Natural killer cell (primary cell): ENCODE results near the gene RAPGEF4. TPM values are rescaled to one million over a fixed set of nuclear protein-coding genes. Genes with fewer than 3 reads are reported as not detected.

Experiments
- ATAC-seq, 3 donors: fragments of 150-1000 bp in 2 of 3; fragments of 200-7000 bp in 1 of 3; cut with Tn5 transposase; 1 replicate in 1 of 3; 2 replicates in 2 of 3; pipeline ENCODE4 v1.10.0; 2021; ENCODE audit warnings: mild to moderate bottlenecking in 2 of 3, moderate library complexity in 2 of 3
- DNase-seq, 2 donors: peaks; one replicate each; pipeline versions ENCODE4 v3.0.0 to v3.0.0-alpha.2; 2013 to 2021; ENCODE audit warnings: mixed read lengths in 1 of 2
- H3K27ac ChIP-seq: one replicate; pipeline ENCODE4 v1.5.1; 2013; ENCODE audit warnings: mild to moderate bottlenecking, low read length
- H3K27me3 ChIP-seq: one replicate; pipeline ENCODE4 v1.6.1; 2013; ENCODE audit warnings: low read length; ENCODE audit not compliant: control insufficient read depth, insufficient read depth
- H3K36me3 ChIP-seq: one replicate; pipeline ENCODE4 v1.6.1; 2013; ENCODE audit warnings: low read length; ENCODE audit not compliant: control insufficient read depth, insufficient read depth
- H3K4me1 ChIP-seq: one replicate; pipeline ENCODE4 v1.6.1; 2013; ENCODE audit warnings: low read length; ENCODE audit not compliant: control insufficient read depth, insufficient read depth
- H3K4me3 ChIP-seq: one replicate; pipeline ENCODE4 v1.5.1; 2013; ENCODE audit warnings: low read length
- H3K9me3 ChIP-seq: one replicate; pipeline ENCODE4 v1.6.1; 2013; ENCODE audit warnings: low read length; ENCODE audit not compliant: control insufficient read depth, insufficient read depth
- H3K27ac Mint-ChIP-seq, 2 donors: one replicate each; pipeline ENCODE4 v1.8.0; 2022; ENCODE audit warnings: mild to moderate bottlenecking in 2 of 2, mixed read lengths in 2 of 2, moderate library complexity in 1 of 2
- H3K27me3 Mint-ChIP-seq, 2 donors: one replicate each; pipeline ENCODE4 v1.8.0; 2022; ENCODE audit warnings: low read depth in 2 of 2, mixed read lengths in 2 of 2
- H3K36me3 Mint-ChIP-seq: one replicate; pipeline ENCODE4 v1.8.0; 2022; ENCODE audit warnings: mixed read lengths
- H3K4me1 Mint-ChIP-seq, 2 donors: one replicate each; pipeline ENCODE4 v1.8.0; 2022; ENCODE audit warnings: mixed read lengths in 2 of 2
- H3K4me3 Mint-ChIP-seq: one replicate; pipeline ENCODE4 v1.8.0; 2022; ENCODE audit warnings: mild to moderate bottlenecking, moderate library complexity, mixed read lengths
- H3K9me3 Mint-ChIP-seq, 2 donors: one replicate each; pipeline ENCODE4 v1.8.0; 2022; ENCODE audit warnings: mixed read lengths in 2 of 2
- WGBS: methylation state at CpG from one replicate; pipeline ENCODE4 v1.1.7; 2013; ENCODE audit warnings: missing lambda C conversion rate; ENCODE audit not compliant: insufficient coverage; 5-methylcytosine and 5-hydroxymethylcytosine counted together
- intact Hi-C: fragments of 100-400 bp; cut with micrococcal nuclease; formaldehyde crosslinking; loops from one replicate; pipeline ENCODE4 v1.14.2; 2022
- total RNA-seq, 4 donors: library from RNA; stranded (reverse); fragments of 120-200 nt in 1 of 4; gene quantifications; one replicate each; pipeline versions ENCODE4 v1.2.3 to v1.2.4, GENCODE V29; 2013 to 2022
- TF ChIP-seq, protein P1 (sequence below): fragments of 200-600 bp; IDR thresholded peaks from one replicate; pipeline ENCODE4 v1.8.0; 2022; ENCODE audit warnings: antibody characterized with exemption

Gene RAPGEF4
- total RNA-seq, 3 donors from 2014 or later (not counting 1 experiment from before 2014, with no cell fraction given) = 0.50 TPM; not detected in 2

DNA sequence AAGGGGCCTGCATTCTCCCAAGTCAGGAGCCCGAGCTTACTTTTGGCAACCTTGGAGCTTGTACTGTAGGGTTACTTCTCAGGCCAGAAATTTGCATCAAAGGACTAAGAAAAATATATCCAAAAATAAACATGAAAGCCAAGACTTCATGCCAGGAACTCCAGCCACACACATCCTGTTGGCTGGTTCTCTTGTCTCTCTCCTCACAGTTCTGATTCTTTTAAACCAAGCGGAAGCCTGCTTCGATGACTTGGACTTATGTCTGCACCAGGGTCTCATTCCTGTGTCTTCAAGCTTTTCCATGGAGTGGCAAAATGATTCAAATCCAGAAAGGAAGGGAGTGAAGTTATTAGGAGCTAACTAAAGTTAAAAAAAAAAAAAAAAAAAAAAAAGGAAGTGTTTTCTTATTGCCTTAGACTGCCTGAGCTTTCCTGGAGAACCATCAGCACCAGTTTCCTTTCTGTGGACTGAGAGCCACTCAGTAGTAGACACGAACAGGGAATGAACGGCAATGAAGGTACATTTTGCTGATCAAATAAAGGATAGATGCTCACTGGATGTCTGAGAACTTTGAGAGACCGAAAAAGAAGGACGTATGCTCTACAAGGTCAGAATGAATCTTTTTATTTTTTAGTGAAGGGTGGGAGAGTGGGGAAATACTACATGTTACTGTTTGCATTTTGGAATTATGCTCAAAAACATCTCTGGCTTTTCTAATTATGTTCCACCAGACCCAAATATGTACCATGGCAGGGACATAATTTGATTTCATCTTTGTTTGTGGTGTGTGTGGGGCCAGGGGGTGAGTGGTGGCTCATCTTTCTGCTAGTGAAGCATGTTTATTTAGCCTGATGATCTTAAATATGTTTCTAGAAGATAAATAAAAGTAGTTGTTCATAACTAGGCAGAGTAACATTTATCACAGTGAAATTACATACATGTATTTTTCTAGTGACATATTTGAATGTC is 86.0 kb downstream of the RAPGEF4 start:
- H3K27me3 ChIP-seq = no peaks in the 10 kb centered on the region
- no peaks in the 10 kb centered on the region for H3K36me3 ChIP-seq
- Mint-ChIP-seq H3K36me3 (no peaks in the 10 kb centered on the region), H3K4me3 (no peak overlapping the region), H3K27me3 (peaks cover 0 to 6% of the 10 kb centered on the region in 2 donors), H3K9me3 (no peaks in the 10 kb centered on the region), H3K4me1 (no peaks in the 10 kb centered on the region), H3K27ac (no peak overlapping the region)
- no peak overlapping the region for H3K4me3 ChIP-seq
- DNase-seq (no peak), ATAC-seq (no peak)
- TF ChIP-seq, protein P1, sequence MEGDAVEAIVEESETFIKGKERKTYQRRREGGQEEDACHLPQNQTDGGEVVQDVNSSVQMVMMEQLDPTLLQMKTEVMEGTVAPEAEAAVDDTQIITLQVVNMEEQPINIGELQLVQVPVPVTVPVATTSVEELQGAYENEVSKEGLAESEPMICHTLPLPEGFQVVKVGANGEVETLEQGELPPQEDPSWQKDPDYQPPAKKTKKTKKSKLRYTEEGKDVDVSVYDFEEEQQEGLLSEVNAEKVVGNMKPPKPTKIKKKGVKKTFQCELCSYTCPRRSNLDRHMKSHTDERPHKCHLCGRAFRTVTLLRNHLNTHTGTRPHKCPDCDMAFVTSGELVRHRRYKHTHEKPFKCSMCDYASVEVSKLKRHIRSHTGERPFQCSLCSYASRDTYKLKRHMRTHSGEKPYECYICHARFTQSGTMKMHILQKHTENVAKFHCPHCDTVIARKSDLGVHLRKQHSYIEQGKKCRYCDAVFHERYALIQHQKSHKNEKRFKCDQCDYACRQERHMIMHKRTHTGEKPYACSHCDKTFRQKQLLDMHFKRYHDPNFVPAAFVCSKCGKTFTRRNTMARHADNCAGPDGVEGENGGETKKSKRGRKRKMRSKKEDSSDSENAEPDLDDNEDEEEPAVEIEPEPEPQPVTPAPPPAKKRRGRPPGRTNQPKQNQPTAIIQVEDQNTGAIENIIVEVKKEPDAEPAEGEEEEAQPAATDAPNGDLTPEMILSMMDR = no peak
- intact Hi-C loops = no loop called here
- H3K9me3 ChIP-seq = no peaks in the 10 kb centered on the region
- H3K4me1 ChIP-seq = no peaks in the 10 kb centered on the region
- no peak overlapping the region for H3K27ac ChIP-seq
- 68% methylated on average over 7 of the region's 7 CpGs for WGBS

DNA sequence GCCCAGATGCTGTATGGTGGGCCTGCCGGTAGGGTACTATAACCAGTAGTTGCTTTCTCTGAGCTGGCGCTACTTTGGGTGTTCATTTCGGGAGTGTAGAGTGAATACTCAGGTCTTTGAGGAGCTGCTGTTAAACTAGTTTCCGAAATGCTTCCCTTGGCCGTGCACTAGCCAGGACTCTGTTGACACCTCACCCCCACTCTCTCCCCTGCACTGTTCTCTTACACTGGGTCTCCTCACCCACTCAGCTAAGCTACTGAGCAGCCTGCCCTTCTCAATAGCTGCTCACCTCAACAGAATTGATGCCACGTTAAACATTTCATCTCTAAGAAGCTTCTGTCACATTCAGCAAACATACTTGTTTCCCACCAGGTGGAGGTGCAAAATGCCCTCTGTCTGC is 86.9 kb downstream of the RAPGEF4 start:
- intact Hi-C loops = no loop called here
- ATAC-seq (no peak), DNase-seq (no peak)
- no peaks in the 10 kb centered on the region for H3K9me3 ChIP-seq
- H3K27me3 ChIP-seq = no peaks in the 10 kb centered on the region
- no peak overlapping the region for H3K4me3 Mint-ChIP-seq
- H3K36me3 Mint-ChIP-seq = no peaks in the 10 kb centered on the region
- 91% methylated on average over 6 of the region's 6 CpGs for WGBS
- H3K27ac Mint-ChIP-seq = no peak overlapping the region
- TF ChIP-seq, protein P1 = no peak
- no peaks in the 10 kb centered on the region for H3K4me1 ChIP-seq
- no peak overlapping the region for H3K4me3 ChIP-seq
- H3K27ac ChIP-seq = no peak overlapping the region
- H3K36me3 ChIP-seq = no peaks in the 10 kb centered on the region
- H3K27me3 Mint-ChIP-seq = peaks cover 0 to 6% of the 10 kb centered on the region in 2 donors
- no peaks in the 10 kb centered on the region for H3K9me3 Mint-ChIP-seq
- H3K4me1 Mint-ChIP-seq = no peaks in the 10 kb centered on the region

DNA sequence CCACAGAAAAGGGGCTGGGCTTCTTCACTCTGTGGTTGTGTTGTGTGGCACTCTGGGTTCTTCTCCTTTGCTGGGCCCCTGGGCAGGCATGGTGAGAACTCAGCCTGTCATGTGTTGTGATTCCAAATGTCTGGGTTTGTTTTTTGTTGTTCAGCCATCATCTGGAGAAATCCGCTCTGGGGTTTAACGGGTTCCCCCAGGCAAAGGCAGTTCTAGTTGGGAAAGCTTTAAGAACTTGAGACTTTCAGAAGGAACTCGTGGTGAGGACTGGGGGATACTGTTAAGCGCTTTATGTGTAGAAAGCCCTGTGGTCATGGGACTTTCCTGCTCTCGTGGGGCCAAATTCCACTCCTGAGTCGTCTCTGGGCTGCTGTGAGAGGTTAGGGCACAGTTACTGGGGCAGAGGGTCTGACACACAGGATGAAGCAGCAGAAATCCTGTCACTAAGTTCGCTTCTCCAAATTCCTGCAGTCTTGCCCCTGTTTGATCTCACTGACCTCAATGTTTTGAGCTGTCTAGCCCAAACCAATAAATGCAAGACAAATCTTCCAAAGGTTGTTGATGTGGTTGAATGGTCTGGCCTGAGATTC is 87.7 kb downstream of the RAPGEF4 start:
- DNase-seq (no peak), ATAC-seq (no peak)
- H3K27ac ChIP-seq = no peak overlapping the region
- H3K27ac Mint-ChIP-seq = no peak overlapping the region
- H3K27me3 ChIP-seq = no peaks in the 10 kb centered on the region
- H3K4me1 ChIP-seq = no peaks in the 10 kb centered on the region
- WGBS = 43% methylated on average over 7 of the region's 7 CpGs
- TF ChIP-seq, protein P1 = no peak
- H3K36me3 Mint-ChIP-seq = no peaks in the 10 kb centered on the region
- H3K9me3 ChIP-seq = no peaks in the 10 kb centered on the region
- no peak overlapping the region for H3K4me3 ChIP-seq
- H3K9me3 Mint-ChIP-seq = no peaks in the 10 kb centered on the region
- no peaks in the 10 kb centered on the region for H3K36me3 ChIP-seq
- H3K4me3 Mint-ChIP-seq = no peak overlapping the region
- intact Hi-C loops = no loop called here
- H3K27me3 Mint-ChIP-seq = peaks cover 0 to 6% of the 10 kb centered on the region in 2 donors
- H3K4me1 Mint-ChIP-seq = no peaks in the 10 kb centered on the region
